ENCODE data around the gene RNF115.

The RNF115 gene

DNA sequence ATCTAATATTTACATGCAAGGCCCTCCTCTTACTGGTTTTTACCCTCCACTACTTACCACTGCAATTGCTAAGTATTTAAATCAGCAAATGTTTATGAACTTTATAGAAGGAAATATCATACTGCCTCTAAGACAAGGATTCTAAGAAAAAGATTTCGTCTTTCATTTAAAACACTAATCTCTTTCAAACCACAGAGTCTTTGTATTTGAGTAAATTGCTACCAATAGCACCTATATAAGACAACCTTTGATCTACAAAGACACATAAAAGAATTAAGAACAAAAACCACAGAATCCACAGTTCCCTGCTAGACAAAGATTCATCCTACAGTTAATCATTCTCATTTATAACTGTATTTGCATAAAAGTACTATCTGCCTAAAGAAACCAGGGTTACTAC, 37.6 kb downstream of the RNF115 start:
- TF ChIP-seq, protein P1, sequence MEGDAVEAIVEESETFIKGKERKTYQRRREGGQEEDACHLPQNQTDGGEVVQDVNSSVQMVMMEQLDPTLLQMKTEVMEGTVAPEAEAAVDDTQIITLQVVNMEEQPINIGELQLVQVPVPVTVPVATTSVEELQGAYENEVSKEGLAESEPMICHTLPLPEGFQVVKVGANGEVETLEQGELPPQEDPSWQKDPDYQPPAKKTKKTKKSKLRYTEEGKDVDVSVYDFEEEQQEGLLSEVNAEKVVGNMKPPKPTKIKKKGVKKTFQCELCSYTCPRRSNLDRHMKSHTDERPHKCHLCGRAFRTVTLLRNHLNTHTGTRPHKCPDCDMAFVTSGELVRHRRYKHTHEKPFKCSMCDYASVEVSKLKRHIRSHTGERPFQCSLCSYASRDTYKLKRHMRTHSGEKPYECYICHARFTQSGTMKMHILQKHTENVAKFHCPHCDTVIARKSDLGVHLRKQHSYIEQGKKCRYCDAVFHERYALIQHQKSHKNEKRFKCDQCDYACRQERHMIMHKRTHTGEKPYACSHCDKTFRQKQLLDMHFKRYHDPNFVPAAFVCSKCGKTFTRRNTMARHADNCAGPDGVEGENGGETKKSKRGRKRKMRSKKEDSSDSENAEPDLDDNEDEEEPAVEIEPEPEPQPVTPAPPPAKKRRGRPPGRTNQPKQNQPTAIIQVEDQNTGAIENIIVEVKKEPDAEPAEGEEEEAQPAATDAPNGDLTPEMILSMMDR (IDR thresholded peaks at IDR 0.05; ENCODE audit: borderline replicate concordance, insufficient read depth, low read depth, low read length) = no peak

DNA sequence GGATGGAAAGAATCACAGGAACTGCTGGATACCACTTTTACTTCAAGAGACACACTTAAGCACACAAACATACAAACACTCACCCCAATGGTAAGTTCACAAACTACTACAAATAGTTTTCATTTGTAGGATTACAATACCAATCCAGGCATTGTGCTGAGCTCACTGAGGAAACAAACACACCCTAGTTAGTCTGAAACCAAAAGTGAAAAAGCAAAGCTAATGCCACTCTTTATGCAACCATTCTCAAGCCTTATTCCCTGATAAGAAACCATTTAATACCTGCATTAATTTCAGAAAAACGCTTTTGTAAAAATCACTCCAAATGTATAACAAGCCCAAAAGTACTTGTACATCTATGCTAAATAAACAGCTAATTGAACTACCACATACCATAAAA, 38.3 kb downstream of the RNF115 start:
- H3K4me3 ChIP-seq (ENCODE audit: low read depth, low read length) = no peak overlapping the region
- TF ChIP-seq, protein P1 (IDR thresholded peaks at IDR 0.05; ENCODE audit: borderline replicate concordance, insufficient read depth, low read depth, low read length) = no peak

More for the DNA sequence above, 37.6 kb downstream of the RNF115 start:
- H3K4me3 ChIP-seq (ENCODE audit: low read depth, low read length) = no peak overlapping the region

DNA sequence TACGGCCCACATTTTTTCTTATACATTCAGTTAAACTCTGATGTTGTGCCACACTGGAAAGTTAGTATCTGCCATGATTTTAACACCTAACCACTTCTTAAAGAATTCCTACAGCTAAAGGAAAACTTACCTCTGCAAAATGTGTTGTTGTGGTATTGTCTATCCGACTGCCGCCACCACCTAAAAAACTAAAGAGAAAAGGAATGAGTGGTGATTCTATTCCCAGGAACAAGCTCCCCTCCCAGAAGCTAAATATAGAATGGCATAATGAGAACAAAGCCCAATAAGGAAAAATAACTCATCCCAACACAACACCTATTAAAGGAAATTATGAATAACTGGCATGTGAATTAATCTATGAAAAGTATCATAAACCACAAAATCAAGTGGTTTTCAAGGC, 39.5 kb downstream of the RNF115 start:
- TF ChIP-seq, protein P1 (IDR thresholded peaks at IDR 0.05; ENCODE audit: borderline replicate concordance, insufficient read depth, low read depth, low read length) = no peak
- H3K4me3 ChIP-seq (ENCODE audit: low read depth, low read length) = no peak overlapping the region

DNA sequence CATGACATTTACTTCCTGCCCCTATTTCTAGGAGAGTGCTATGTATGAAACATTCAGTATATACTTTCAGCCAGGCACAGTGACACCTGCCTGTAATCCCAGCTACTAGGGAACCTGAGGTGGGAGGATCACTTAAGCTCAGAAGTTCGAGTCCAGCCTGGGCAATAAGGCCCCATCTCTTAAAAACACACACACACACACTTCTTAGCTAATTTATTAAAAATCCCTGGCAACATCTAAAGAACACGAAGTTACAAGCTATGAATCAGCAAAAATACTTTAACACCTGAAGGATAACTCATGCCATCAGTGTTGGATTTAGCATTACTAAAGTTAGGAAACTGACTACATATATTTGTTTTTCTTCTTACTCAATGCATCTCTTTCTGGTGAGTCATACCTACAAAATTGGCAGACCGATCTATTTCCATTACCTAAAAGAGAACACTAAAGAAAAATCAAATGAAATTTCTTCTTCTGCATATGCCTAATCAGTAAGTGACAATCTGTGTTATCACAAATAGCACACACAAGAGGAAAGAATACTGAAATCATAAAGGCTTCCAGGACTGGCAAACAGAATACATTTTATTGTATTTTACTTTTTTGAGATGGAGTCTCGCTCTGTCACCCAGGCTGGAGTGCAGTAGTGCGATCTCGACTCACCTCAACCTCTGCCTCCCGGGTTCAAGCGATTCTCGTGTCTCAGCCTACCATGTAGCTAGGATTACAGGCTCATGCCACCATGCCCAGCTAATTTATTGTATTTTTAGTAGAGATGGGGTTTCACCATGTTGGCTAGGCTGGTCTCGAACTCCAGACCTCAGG, 41.4 kb downstream of the RNF115 start:
- H3K4me3 ChIP-seq (ENCODE audit: low read depth, low read length) = no peak overlapping the region
- TF ChIP-seq, protein P1 (IDR thresholded peaks at IDR 0.05; ENCODE audit: borderline replicate concordance, insufficient read depth, low read depth, low read length) = no peak

DNA sequence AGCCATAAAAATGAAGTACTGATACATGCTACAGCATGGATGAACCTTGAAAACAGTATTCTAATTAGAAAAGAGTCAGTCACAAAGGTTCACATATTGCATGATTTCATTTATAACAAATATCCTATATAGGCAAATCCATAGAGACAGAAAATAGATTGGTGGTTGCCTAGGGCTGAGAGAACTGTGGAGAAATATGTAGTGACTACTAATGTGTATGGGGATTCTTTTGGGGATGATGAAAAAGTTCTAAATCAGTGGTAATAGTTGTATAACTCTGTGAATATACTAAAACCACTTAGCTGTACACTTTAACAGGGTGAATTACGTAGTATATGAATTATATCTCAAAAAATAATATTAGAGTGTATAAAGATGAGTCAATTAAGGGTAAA, 45.8 kb downstream of the RNF115 start:
- TF ChIP-seq, protein P1 (IDR thresholded peaks at IDR 0.05; ENCODE audit: borderline replicate concordance, insufficient read depth, low read depth, low read length) = no peak
- H3K4me3 ChIP-seq (ENCODE audit: low read depth, low read length) = no peak overlapping the region

DNA sequence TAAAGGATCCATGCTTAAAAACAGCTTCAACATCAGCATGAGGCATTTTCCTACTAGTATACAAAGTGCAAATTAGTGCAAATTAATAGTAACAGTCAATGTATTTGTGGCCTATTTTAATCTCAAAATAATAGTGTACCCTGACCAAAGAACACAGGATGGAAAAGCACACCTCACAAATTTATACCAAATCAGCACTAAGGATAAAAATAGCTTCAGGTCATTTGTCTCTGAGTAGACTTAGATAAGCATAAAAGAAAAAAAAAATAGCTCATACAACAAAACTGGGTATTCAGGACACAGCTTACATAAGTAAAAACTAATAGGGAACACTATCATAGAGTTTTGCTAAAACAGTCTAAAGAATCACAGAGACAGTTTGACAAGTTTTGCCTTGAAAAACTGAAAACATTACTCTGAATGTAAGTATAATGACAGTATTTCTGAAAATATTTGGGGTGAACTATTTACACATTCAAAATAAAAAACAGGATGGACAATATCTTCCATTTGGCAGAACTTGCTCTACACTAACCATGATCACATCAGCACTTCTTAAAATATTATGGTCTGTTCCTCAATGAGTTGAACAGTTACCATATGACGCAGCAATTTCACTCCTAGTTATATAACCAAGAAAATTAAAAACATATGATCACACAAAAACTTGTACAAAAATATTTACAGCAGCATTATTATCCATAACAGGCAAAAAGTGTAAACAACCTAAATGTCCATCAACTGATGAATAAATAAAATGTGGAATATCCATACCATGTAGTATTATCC, 46.3 kb downstream of the RNF115 start:
- H3K4me3 ChIP-seq (ENCODE audit: low read depth, low read length) = no peak overlapping the region
- TF ChIP-seq, protein P1 (IDR thresholded peaks at IDR 0.05; ENCODE audit: borderline replicate concordance, insufficient read depth, low read depth, low read length) = no peak
